HepG2 (cell line): ENCODE results near the gene DIPK1A. TPM values are rescaled to one million over a fixed set of nuclear protein-coding genes. Genes with fewer than 3 reads are reported as not detected.
A peak's percentile ranks its signal among the peaks of the same experiment; 100 is the strongest.

Experiments
- ARNT ChIP-seq: fragments of 450-650 bp; IDR thresholded peaks from 2 replicates; pipeline ENCODE4 v1.6.1; 2017
- EEA1 ChIP-seq: sonication (generic); formaldehyde crosslinking; IDR thresholded peaks from 2 replicates; pipeline ENCODE4 v1.5.1; 2020; ENCODE audit warnings: mild to moderate bottlenecking, missing genetic modification reagents, borderline replicate concordance
- EP300 ChIP-seq, 3 experiments: sonication (generic) in 1 of 3; formaldehyde crosslinking in 1 of 3; IDR thresholded peaks; 2 replicates each; pipeline versions ENCODE4 v1.5.1 to v1.6.1; 2011 to 2020; ENCODE audit warnings: low read depth in 2 of 3, low read length in 2 of 3, borderline replicate concordance in 1 of 3, improper control_type of control experiment in 1 of 3, mild to moderate bottlenecking in 1 of 3, missing genetic modification reagents in 1 of 3, moderate library complexity in 1 of 3
- GATA4 ChIP-seq: sonication (generic); IDR thresholded peaks from 2 replicates; pipeline ENCODE4 v1.6.1; 2016; ENCODE audit warnings: antibody characterized with exemption, low read depth, borderline replicate concordance
- GATAD1 ChIP-seq: IDR thresholded peaks from 2 replicates; pipeline ENCODE4 v1.6.1; 2016; ENCODE audit warnings: missing genetic modification reagents, missing compliant biosample characterization
- IRX3 ChIP-seq: sonication (generic); formaldehyde crosslinking; IDR thresholded peaks from 2 replicates; pipeline ENCODE4 v1.8.1; 2023; ENCODE audit warnings: mild to moderate bottlenecking, low read depth, missing genetic modification reagents, borderline replicate concordance
- MYC ChIP-seq: sonication (generic); formaldehyde crosslinking; IDR thresholded peaks from 2 replicates; pipeline ENCODE4 v1.9.0; 2021; ENCODE audit warnings: missing genetic modification reagents, borderline replicate concordance
- NCOA2 ChIP-seq: sonication (generic); formaldehyde crosslinking; IDR thresholded peaks from 2 replicates; pipeline ENCODE4 v1.8.0; 2022; ENCODE audit warnings: inconsistent platforms
- NR2F6 ChIP-seq, 2 experiments: IDR thresholded peaks; 2 replicates each; pipeline ENCODE4 v1.6.1; 2016; ENCODE audit warnings: antibody characterized with exemption in 1 of 2, mild to moderate bottlenecking in 1 of 2
- PCBP2 ChIP-seq: fragments of 200-400 bp; formaldehyde crosslinking; optimal IDR thresholded peaks from 2 replicates; pipeline ENCODE3; 2018; ENCODE audit warnings: low read length, low read depth; ENCODE audit not compliant: poor library complexity, severe bottlenecking
- TAF15 ChIP-seq: fragments of 200-400 bp; formaldehyde crosslinking; IDR thresholded peaks from one replicate; pipeline ENCODE4 v1.6.1; 2018; ENCODE audit warnings: mild to moderate bottlenecking, low read depth, low read length; ENCODE audit not compliant: poor library complexity, severe bottlenecking
- ZBED4 ChIP-seq: sonication (generic); formaldehyde crosslinking; IDR thresholded peaks from 2 replicates; pipeline ENCODE4 v1.4.0; 2020; ENCODE audit warnings: missing genetic modification reagents, borderline replicate concordance
- ZBTB3 ChIP-seq: sonication (generic); formaldehyde crosslinking; IDR thresholded peaks from 2 replicates; pipeline ENCODE4 v1.4.0; 2020; ENCODE audit warnings: low read depth, mild to moderate bottlenecking, moderate library complexity, missing genetic modification reagents, borderline replicate concordance
- ZNF430 ChIP-seq: sonication (generic); formaldehyde crosslinking; IDR thresholded peaks from 2 replicates; pipeline ENCODE4 v1.9.0; 2021; ENCODE audit warnings: mild to moderate bottlenecking, missing genetic modification reagents
- ZNF501 ChIP-seq: sonication (generic); formaldehyde crosslinking; IDR thresholded peaks from 2 replicates; pipeline ENCODE4 v1.5.1; 2020; ENCODE audit warnings: mild to moderate bottlenecking, moderate library complexity, missing genetic modification reagents
- ZNF556 ChIP-seq: sonication (generic); formaldehyde crosslinking; IDR thresholded peaks from 2 replicates; pipeline ENCODE4 v1.4.0; 2020; ENCODE audit warnings: mild to moderate bottlenecking, missing genetic modification reagents, borderline replicate concordance
- ZNF766 ChIP-seq: sonication (generic); formaldehyde crosslinking; IDR thresholded peaks from 2 replicates; pipeline ENCODE4 v1.5.0; 2020; ENCODE audit warnings: missing genetic modification reagents, borderline replicate concordance
- ZSCAN29 ChIP-seq: sonication (generic); formaldehyde crosslinking; conservative IDR thresholded peaks from 2 replicates; pipeline ENCODE4 v1.4.0; 2020; ENCODE audit warnings: mild to moderate bottlenecking, missing genetic modification reagents
- polyA plus RNA-seq, 8 experiments: library from polyadenylated mRNA; depleted of rRNA in 3 of 8; stranded (reverse) in 7 of 8; unstranded in 1 of 8; fragments of >200 nt; fragmentation: Illumina TruSeq in 4 of 8; extraction: Trizol in 4 of 8; gene quantifications; 2 replicates each; pipeline versions ENCODE4 v1.2.1 to v1.2.3, GENCODE V29; 2011 to 2016; ENCODE audit warnings: low read depth in 4 of 8, missing spikeins in 1 of 8, mixed read lengths in 1 of 8; ENCODE audit not compliant: insufficient read depth in 1 of 8
- total RNA-seq, 5 experiments: library from RNA; depleted of rRNA; stranded (reverse); fragments of >200 nt; fragmentation: Illumina TruSeq; extraction: Trizol; gene quantifications; 2 replicates each; pipeline ENCODE4 v1.2.3, GENCODE V29; 2016; ENCODE audit warnings: low read depth in 1 of 5
- TF ChIP-seq, protein P1 (sequence below): sonication (generic); formaldehyde crosslinking; IDR thresholded peaks from 2 replicates; pipeline ENCODE4 v1.4.0; 2020; ENCODE audit warnings: missing genetic modification reagents
- TF ChIP-seq, protein P2 (sequence below): IDR thresholded peaks from 2 replicates; pipeline ENCODE4 v1.6.1; 2018; ENCODE audit warnings: missing genetic modification reagents
- TF ChIP-seq, protein P3 (sequence below): sonication (generic); formaldehyde crosslinking; IDR thresholded peaks from 2 replicates; pipeline ENCODE4 v1.8.1; 2023; ENCODE audit warnings: missing genetic modification reagents, inconsistent platforms, borderline replicate concordance

Gene DIPK1A
- total and polyA plus RNA-seq, 2 of the 13 experiments (the other 11 are each of a cell fraction or from before 2014, with no cell fraction given): 8.4 TPM

DNA sequence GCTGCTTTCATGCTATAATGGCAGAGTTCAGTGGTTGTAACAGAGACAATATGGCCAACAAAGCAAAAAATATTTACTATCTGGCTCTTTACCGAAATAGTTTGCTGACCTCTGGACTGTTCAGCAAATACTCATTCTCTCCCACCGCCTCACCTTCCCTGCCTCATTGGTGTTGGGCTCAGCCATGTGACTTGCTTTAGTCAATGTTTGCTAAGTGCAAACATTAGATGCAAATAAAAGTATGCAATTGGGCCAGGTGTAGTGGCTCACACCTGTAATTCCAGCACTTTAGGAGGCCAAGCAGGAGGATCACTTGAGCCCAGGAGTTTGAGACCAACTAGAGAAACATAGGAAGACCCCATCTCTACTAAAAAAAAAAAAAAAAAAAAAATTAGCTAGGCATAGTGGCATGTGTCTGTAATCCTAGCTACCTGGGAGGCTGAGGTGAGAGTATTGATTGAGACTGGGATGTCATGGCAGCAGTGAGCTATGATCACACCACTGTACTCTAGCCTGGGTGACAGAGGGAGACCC is 74.3 kb downstream of the DIPK1A start (continued):
- peak; percentile 65; the same call in 1 of the 2 replicates for TF ChIP-seq ZBED4 (CRISPR knock-in tag)
- TF ChIP-seq, protein P1, sequence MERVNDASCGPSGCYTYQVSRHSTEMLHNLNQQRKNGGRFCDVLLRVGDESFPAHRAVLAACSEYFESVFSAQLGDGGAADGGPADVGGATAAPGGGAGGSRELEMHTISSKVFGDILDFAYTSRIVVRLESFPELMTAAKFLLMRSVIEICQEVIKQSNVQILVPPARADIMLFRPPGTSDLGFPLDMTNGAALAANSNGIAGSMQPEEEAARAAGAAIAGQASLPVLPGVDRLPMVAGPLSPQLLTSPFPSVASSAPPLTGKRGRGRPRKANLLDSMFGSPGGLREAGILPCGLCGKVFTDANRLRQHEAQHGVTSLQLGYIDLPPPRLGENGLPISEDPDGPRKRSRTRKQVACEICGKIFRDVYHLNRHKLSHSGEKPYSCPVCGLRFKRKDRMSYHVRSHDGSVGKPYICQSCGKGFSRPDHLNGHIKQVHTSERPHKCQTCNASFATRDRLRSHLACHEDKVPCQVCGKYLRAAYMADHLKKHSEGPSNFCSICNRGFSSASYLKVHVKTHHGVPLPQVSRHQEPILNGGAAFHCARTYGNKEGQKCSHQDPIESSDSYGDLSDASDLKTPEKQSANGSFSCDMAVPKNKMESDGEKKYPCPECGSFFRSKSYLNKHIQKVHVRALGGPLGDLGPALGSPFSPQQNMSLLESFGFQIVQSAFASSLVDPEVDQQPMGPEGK (CRISPR knock-in tag): 0 out of 2 replicates have a peak, but pooled peaks have one; percentile 22
- TF ChIP-seq, protein P2, sequence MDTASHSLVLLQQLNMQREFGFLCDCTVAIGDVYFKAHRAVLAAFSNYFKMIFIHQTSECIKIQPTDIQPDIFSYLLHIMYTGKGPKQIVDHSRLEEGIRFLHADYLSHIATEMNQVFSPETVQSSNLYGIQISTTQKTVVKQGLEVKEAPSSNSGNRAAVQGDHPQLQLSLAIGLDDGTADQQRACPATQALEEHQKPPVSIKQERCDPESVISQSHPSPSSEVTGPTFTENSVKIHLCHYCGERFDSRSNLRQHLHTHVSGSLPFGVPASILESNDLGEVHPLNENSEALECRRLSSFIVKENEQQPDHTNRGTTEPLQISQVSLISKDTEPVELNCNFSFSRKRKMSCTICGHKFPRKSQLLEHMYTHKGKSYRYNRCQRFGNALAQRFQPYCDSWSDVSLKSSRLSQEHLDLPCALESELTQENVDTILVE (CRISPR knock-in tag): no peak
- TF ChIP-seq ZBTB3 (CRISPR knock-in tag): 0 out of 2 replicates have a peak, but pooled peaks have one; percentile 61
- no peak for TF ChIP-seq IRX3 (CRISPR knock-in tag)
- TF ChIP-seq ZNF766 (CRISPR knock-in tag): no peak
- TF ChIP-seq EEA1 (CRISPR knock-in tag): no peak
- peak; percentile 49; the same call in 1 of the 2 replicates for TF ChIP-seq GATA4
- no peak for TF ChIP-seq ZNF501 (CRISPR knock-in tag)
- TF ChIP-seq ZNF430: peak; percentile 23; the same call in 1 of the 2 replicates
- TF ChIP-seq ZSCAN29 (CRISPR knock-in tag): peak; percentile 68; the same call in 1 of the 2 replicates
- peak; percentile 89 for TF ChIP-seq NR2F6 (IDR thresholded peaks at IDR 0.05)
- TF ChIP-seq NR2F6 (CRISPR knock-in tag; IDR thresholded peaks at IDR 0.05): peak; percentile 79
- no peak for TF ChIP-seq ARNT
- peak in 1 of 2 experiments; percentile 76; a peak in 2 of 4 replicates for TF ChIP-seq EP300 (IDR thresholded peaks at IDR 0.05; ENCODE audit: low read depth in 2 of 2, low read length in 2 of 2)
- TF ChIP-seq EP300 (CRISPR knock-in tag; IDR thresholded peaks at IDR 0.05; ENCODE audit: borderline replicate concordance): peak; percentile 45; the same call in 1 of the 2 replicates
- peak; percentile 27; the same call in 1 of the 2 replicates for TF ChIP-seq GATAD1
- TF ChIP-seq NCOA2: peak; percentile 80
- TF ChIP-seq TAF15: no peak
- TF ChIP-seq PCBP2: no peak
- TF ChIP-seq MYC (CRISPR knock-in tag): no peak
- TF ChIP-seq, protein P3, sequence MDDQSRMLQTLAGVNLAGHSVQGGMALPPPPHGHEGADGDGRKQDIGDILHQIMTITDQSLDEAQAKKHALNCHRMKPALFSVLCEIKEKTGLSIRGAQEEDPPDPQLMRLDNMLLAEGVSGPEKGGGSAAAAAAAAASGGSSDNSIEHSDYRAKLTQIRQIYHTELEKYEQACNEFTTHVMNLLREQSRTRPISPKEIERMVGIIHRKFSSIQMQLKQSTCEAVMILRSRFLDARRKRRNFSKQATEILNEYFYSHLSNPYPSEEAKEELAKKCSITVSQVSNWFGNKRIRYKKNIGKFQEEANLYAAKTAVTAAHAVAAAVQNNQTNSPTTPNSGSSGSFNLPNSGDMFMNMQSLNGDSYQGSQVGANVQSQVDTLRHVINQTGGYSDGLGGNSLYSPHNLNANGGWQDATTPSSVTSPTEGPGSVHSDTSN (CRISPR knock-in tag): no peak
- TF ChIP-seq ZNF556 (CRISPR knock-in tag): no peak
